ENCODE results near the gene FOXL3. TPM values are rescaled to one million over a fixed set of nuclear protein-coding genes. Genes with fewer than 3 reads are reported as not detected.

The FOXL3 gene
- polyA plus RNA-seq, 1 experiment: not detected

- no peak overlapping the region for H3K27ac ChIP-seq (ENCODE audit: low read depth, low read length)
- H3K9me3 ChIP-seq (ENCODE audit: control insufficient read depth, insufficient read depth, low read length): peaks cover 6% of the 10 kb centered on the region
- POLR2A ChIA-PET: no interaction called here
- DNase-seq (ENCODE audit: low read depth, low spot score): no peak
- TF ChIP-seq CTCF (IDR thresholded peaks at IDR 0.05; ENCODE audit: low read depth, low read length): no peak
- H3K27me3 ChIP-seq (ENCODE audit: control insufficient read depth, insufficient read depth, low read length): peaks cover 31% of the 10 kb centered on the region
- CTCF ChIA-PET: interaction anchor here (1.0 kb wide), 1 partner anchor 446 kb away, joined by 3 read pairs; no protein-coding TSS in a partner anchor
- H3K4me3 ChIP-seq (ENCODE audit: low read depth, low read length): no peak overlapping the region
Observed at GRCh38 chr7:327233-327931, 37.4 kb downstream of the FOXL3 start.

GRCh38 chr7:327991-328702 lies 38.2 kb downstream of the FOXL3 start:
- Histone ChIP-seq H3K4me3 (ENCODE audit: low read depth, low read length) (no peak overlapping the region), H3K27ac (ENCODE audit: low read depth, low read length) (no peak overlapping the region), H3K27me3 (ENCODE audit: control insufficient read depth, insufficient read depth, low read length) (peaks cover 25% of the 10 kb centered on the region), H3K9me3 (ENCODE audit: control insufficient read depth, insufficient read depth, low read length) (peaks cover 6% of the 10 kb centered on the region)
- CTCF ChIA-PET: no interaction called here
- DNase-seq (ENCODE audit: low read depth, low spot score): no peak
- no peak for TF ChIP-seq CTCF (IDR thresholded peaks at IDR 0.05; ENCODE audit: low read depth, low read length)
- POLR2A ChIA-PET: no interaction called here

GRCh38 chr7:329691-330281 lies 39.8 kb downstream of the FOXL3 start:
- DNase-seq (ENCODE audit: low read depth, low spot score): no peak
- no peak overlapping the region for H3K4me3 ChIP-seq (ENCODE audit: low read depth, low read length)

GRCh38 chr7:330511-331230 lies 40.7 kb downstream of the FOXL3 start:
- CTCF ChIA-PET: interaction anchor here (1.3 kb wide), 1 partner anchor 10 kb away, joined by 3 read pairs; no protein-coding TSS in a partner anchor

More at GRCh38 chr7:329691-330281, 39.8 kb downstream of the FOXL3 start:
- H3K9me3 ChIP-seq (ENCODE audit: control insufficient read depth, insufficient read depth, low read length): peaks cover 14% of the 10 kb centered on the region
- ChIA-PET POLR2A (no interaction called here), CTCF (interaction anchor here (1.2 kb wide), 1 partner anchor 566 kb away, joined by 5 read pairs; no protein-coding TSS in a partner anchor)
- no peak overlapping the region for H3K27ac ChIP-seq (ENCODE audit: low read depth, low read length)
- H3K27me3 ChIP-seq (ENCODE audit: control insufficient read depth, insufficient read depth, low read length): peaks cover 26% of the 10 kb centered on the region
- no peak for TF ChIP-seq CTCF (IDR thresholded peaks at IDR 0.05; ENCODE audit: low read depth, low read length)

More at GRCh38 chr7:330511-331230, 40.7 kb downstream of the FOXL3 start:
- H3K27me3 ChIP-seq (ENCODE audit: control insufficient read depth, insufficient read depth, low read length): peaks cover 24% of the 10 kb centered on the region
- DNase-seq (ENCODE audit: low read depth, low spot score): no peak
- no peak overlapping the region for H3K27ac ChIP-seq (ENCODE audit: low read depth, low read length)
- no peak overlapping the region for H3K4me3 ChIP-seq (ENCODE audit: low read depth, low read length)
- H3K9me3 ChIP-seq (ENCODE audit: control insufficient read depth, insufficient read depth, low read length): peaks cover 22% of the 10 kb centered on the region
- POLR2A ChIA-PET: no interaction called here
- TF ChIP-seq CTCF (IDR thresholded peaks at IDR 0.05; ENCODE audit: low read depth, low read length): no peak

All from AG04450 (cell line).